GM21526 (cell line): ENCODE measurements around the gene ST7.
"Not testable (repeated sequence)": the region's sequence is repeated elsewhere in the genome, so short reads cannot be mapped to it uniquely, and the experiment has no call there.

Experiments used
- ATAC-seq: cut with Tn5 transposase; IDR thresholded peaks from one replicate; pipeline ENCODE4 v1.9.1; 2021; ENCODE audit warnings: moderate library complexity; ENCODE audit not compliant: unreplicated experiment, low FRiP score

The ST7 gene

DNA sequence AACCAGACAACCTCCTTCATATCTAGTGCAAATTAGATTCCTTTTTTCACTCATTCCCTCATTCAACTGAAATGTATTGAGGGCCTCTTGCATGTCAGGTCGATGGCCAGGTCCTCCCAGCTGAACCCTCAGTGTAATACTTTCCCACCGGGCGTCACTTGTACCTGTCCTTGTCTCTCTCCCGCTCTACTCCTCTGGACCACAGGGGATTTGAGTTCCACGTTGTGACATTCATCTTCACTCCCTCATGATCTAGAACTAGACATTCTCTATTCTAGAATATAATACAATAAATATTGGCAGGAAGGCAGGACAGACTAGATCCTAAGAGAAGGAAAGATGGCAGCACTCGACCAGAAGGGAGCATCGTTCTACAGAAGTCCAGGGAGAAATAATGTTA lies 285.6 kb downstream of the ST7 start:
- ATAC-seq = no peak

DNA sequence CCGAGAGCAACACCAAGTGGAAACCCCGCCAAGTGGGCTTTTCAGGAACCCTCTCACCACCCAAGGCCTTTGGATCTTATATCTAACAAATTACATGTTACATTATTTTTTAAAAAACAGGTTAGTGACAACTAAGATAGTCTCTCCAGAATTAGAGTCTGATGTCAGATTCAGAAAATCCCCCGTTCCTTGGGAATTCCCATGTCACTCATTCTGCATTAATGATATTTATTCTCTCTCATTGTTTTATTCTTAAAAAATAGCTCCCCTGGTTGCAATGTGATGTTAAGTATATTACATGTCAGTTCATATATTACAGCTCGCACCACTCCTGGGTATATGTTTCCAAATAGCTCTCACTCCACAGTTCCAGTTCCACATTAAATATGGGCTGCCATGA lies 287.8 kb downstream of the ST7 start:
- ATAC-seq = no peak

DNA sequence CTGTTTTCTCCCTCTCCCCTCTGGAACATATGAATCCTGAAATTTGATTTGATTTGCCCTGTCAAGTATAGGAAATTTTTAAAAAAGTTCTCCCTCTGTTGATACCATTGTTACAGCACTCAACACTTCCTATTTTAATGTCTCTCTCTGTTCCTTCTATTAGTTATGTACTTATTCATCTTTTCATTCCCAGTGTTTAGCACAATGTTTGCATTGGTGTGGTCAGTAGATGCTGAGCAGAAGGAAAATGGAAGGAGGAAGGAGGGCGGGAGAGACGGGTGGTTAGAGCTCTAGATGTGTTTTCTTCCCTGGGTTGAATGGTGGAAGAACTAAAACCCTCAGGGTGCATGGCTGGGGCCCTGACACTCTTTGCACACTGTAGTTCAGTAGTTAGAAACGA lies 290.1 kb downstream of the ST7 start:
- ATAC-seq = no peak

DNA sequence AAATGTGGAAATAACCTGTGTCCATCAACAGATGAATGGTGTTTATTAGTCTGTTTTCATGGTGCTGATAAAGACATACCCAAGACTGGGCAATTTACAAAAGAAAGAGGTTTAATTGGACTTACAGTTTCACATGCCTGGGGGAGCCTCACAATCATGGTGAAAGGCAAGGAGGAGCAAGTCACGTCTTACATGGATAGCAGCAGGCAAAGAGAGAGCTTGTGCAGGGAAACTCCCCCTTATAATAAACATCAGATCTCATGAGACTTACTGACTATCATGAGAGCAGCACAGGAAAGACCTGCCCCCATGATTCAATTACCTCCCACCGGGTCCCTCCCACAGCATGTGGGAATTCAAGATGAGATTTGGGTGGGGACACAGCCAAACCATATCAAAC lies 292.4 kb downstream of the ST7 start:
- ATAC-seq = not testable (repeated sequence)

- no peak for ATAC-seq
Observed at GRCh38 chr7:117247809-117248208, 294.5 kb downstream of the ST7 start.

- ATAC-seq = no peak
Observed at GRCh38 chr7:117248829-117249228, 295.5 kb downstream of the ST7 start.

GRCh38 chr7:117249696-117250095 lies 296.4 kb downstream of the ST7 start:
- no peak for ATAC-seq

DNA sequence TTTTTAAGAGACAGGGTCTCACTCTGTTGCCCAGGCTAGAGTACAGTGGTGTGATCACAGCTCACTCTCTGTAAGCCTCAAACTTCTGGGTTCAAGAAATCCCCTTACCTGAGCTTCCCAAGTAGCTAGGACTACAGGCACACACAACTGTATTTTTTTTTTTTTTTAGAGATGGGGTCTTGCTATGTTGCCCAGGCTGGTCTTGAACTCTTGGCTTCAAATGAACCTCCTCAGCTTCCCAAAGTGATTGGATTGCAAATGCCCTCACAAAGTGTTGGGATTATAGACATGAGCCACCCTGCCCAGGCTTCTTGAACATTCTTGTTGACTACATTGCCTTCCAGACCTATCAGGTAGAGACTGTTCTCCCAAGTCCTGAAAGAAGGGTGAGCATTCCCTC lies 296.9 kb downstream of the ST7 start:
- no peak for ATAC-seq

DNA sequence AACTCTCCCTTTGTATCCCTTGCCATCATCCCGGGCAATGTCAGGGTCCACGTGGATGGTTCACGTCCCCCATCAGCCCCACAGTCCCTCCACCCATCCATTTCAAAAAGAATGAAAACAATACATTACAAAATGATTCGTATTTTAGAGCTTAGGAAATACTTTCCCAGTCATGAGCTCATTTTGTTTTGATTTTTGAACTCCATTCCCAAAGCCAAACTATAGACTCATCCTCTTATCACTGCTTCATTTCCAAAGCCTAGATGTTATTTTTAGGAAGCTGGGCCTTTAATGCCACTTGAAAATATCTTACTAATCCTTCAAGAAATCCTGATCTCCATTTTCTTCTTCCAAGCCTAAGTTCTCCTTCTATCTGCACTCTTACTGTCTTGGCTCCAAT lies 297.5 kb downstream of the ST7 start:
- no peak for ATAC-seq

GRCh38 chr7:117251687-117252086 lies 298.4 kb downstream of the ST7 start:
- peak; percentile 49 for ATAC-seq

- ATAC-seq = no peak
Observed at GRCh38 chr7:117259615-117260014, 306.3 kb downstream of the ST7 start.

DNA sequence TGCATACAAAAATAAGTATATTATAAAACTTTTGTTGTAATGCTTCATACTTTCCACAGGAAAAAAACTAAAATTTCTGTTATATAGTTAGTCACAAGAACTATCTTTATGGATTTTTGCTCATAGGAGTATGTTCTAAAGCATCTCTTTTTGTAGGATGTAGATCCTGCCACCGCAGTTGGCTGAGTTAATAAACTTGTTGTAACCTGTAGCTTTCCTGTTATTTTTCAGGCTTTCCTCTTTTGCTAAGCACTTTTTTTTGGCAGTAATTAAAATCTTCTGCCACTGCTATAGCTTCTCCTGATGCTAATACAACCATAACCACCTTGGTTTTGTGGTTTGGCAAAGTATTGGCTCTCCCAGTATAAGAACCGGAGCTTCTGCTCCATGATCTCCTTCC lies 309.2 kb downstream of the ST7 start:
- ATAC-seq = no peak

GRCh38 chr7:117264716-117265115 lies 311.4 kb downstream of the ST7 start:
- ATAC-seq = no peak

DNA sequence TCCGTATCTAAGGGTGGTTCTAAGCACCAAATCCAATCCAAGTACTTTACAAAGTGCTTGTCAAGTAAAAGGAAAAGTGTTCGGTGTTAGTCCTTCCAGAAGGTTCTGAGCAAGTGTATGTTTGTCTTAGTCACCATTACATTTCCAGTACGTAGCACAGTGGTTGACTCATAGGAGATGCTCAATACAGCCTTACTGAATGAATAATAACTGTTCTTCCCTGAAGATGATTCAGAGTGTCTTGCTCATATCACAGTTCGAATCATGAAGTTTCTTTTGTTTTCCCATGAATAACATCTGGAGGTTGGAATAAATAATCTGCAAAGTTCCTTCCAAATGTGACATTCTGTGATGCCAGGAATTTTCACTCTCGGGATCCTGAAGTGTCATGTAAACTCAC lies 316.1 kb downstream of the ST7 start:
- ATAC-seq = no peak

GRCh38 chr7:117269886-117270285 lies 316.6 kb downstream of the ST7 start:
- no peak for ATAC-seq

GRCh38 chr7:117270371-117270770 lies 317.1 kb downstream of the ST7 start:
- ATAC-seq = no peak

DNA sequence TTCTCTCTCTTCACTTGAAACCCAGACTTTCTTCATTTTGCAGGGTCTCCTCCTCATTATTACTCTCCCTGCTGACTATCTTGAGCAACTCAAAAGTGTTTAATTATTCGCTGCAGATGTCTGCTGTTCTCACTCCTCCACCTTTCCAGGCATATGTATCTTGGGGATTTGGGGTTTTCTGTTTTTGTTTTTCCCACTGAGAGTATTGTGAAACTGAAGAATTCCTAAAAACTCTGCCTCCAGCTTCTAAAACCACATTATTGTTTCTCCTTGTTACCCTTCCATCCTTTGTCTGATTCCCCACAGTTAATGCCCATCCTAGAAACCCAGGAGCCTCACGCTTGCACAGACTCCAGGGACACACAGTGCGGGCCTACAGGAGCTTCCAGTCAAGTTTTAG lies 318.3 kb downstream of the ST7 start:
- no peak for ATAC-seq

DNA sequence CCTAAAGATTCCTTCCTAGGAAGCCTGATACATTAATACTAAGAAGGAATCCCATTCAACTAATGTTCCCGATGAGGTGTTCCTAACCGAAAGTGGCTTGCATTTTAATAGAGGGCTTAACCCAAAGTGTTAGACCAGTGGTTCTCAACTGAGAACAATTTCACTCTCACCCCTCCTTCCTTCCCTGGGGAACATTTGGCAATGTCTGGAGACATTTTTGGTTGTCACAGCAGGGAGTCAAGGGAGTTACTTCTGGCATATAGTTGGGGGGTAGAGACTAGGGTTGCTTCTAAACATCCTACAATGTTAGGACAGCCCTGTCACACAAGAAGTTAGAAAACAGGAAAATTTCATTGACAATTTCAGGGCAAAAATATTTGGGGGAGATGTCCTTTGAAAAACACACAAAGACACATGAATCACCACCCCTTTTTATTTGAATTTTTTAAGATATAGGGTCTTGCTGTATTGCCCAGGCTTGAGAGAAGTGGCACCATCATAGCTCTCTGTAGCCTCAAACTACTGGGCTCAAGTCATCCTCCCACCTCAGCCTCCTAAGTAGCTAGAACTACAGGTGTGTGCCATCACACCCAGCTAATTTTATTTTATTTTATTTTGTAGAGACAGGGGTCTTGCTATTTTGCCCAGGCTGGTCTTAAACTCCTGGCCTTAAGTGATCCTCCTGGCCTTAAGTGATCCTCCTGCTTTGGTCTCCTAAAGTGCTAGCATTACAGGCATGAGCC lies 318.9 kb downstream of the ST7 start:
- ATAC-seq = no peak

DNA sequence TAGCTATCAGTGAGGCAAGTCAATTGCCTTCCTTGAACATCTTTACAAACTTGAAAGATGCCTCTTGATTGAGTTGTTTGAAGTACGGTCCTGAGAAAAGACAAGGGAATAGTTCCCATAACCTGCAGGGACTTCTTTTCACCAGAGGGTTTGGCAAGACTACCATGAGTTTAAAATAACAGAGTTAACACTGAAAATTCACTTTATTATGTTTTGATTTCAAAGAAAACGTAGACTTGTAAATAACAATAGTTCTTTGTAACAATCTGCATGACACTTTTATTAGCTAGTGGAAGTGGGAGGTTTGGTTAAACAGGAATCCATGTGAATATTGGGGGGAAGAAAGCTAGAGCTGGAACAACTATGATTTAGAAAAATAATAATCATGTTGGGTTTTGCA lies 320.0 kb downstream of the ST7 start:
- no peak for ATAC-seq

DNA sequence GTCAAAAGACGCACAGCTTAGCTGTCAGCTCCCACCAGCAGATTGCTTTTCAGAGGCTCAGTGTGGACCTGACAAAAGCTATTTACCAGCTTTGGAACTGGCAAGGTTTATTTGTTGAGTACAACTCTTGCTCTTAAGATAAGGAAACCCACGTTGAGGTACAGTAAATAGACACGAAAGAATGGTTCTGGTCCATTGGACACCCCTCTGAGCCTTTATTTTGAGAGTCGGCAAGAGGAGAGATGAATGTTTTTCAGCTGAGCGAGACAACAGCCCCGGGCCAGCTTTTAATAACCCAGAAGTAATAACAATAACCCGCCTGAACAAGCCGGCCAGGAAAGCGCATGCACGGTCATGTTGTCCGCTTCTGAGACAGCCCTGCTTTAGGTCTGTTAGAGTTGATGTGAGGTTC lies 320.5 kb downstream of the ST7 start:
- ATAC-seq = no peak

DNA sequence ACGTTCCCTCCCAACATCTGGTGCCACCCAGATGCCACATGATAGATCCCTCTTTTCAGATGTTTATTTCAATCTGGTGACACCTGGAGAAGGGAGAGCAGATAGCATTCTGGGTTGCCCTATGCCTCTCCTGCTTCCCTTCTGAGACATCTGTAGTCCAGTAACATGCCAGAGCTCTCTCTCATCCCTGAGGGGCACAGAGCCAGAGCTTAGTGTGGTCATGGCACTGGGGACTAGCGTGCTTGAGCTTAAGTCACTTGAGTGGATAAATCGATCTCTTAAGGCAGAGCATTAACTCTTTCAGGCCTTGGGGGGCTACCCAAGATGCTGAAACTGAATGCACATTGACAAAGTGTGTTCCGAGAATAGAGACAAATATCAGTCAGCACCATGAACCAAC lies 321.6 kb downstream of the ST7 start:
- no peak for ATAC-seq

DNA sequence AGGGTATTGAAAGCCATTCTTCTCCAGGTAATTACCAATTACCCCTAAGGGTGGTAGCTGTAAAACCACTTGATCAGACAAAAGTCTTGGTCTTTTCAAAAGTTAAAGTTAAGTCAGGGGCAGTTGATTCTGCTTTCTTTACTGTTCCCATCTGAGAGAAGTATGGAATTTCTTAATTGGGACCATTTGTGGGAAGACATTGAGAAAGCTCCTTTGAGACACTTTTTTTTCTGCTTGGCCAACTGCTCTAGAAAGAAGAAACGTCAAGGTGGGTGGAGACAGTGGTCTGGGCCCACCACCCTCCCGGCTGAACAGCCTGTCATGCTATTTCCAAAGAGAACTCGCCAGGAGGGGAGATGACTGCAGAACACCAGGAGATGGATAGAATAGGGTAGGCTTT lies 324.3 kb downstream of the ST7 start:
- ATAC-seq = no peak

GRCh38 chr7:117278040-117278439 lies 324.7 kb downstream of the ST7 start:
- ATAC-seq = no peak
